Measurements from ENCODE around the gene EBF3. TPM values are rescaled to one million over a fixed set of nuclear protein-coding genes. Genes with fewer than 3 reads are reported as not detected.

The EBF3 gene
- total and polyA plus RNA-seq, 2 experiments from 2014 or later, result 0.22 to 0.77 TPM

DNA sequence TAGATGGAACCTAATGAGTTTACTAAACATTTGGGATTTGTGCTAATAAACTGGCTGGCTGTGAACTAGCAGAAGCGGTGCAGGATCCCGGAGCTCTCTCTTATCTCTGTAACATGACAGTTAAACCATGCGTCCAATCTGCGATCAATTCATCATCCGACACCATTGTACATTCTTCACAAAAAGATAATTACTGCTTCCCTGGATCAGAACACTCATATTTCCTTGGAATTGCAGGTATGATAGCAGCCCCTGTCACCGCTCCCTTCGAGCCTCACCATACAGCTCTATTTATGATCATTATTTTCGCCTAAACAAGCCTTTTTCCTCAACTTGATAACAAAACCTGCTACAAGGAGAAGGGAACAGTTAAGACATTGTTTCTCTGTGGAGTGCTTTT, 18.5 kb downstream of the EBF3 start:
- H3K9me3 ChIP-seq (ENCODE audit: low read depth), result no peaks in the 10 kb centered on the region
- H2AFZ ChIP-seq, result no peak overlapping the region
- no peak overlapping the region for H3K4me3 ChIP-seq
- H3K9me2 ChIP-seq (replicated peaks; ENCODE audit: insufficient read depth), result no peaks in the 10 kb centered on the region
- peak overlapping the region; percentile 51 for H3K27ac ChIP-seq
- 88% methylated on average over 8 of the region's 8 CpGs for WGBS (ENCODE audit: low lambda C conversion rate, missing lambda C conversion rate)
- H3K27me3 ChIP-seq, result no peaks in the 10 kb centered on the region
- no peaks in the 10 kb centered on the region for H4K20me1 ChIP-seq (ENCODE audit: insufficient read depth, poor library complexity, severe bottlenecking)
- TF ChIP-seq EZH2 (IDR thresholded peaks at IDR 0.05; ENCODE audit: borderline replicate concordance) (no peak), EZH2phosphoT487 (IDR thresholded peaks at IDR 0.05; ENCODE audit: low read depth, severe bottlenecking, unreplicated experiment) (no peak), CTCF (IDR thresholded peaks at IDR 0.05; ENCODE audit: poor library complexity) (no peak)
- no peak overlapping the region for H3K4me2 ChIP-seq
- H3K79me2 ChIP-seq, result no peaks in the 10 kb centered on the region
- H3K4me1 ChIP-seq (ENCODE audit: insufficient read depth), result no peaks in the 10 kb centered on the region
- no peak for DNase-seq (ENCODE audit: low spot score)
- no peaks in the 10 kb centered on the region for H3K36me3 ChIP-seq (replicated peaks; ENCODE audit: insufficient read depth, low read depth)

- Histone ChIP-seq H4K20me1 (ENCODE audit: insufficient read depth, poor library complexity, severe bottlenecking) (no peaks in the 10 kb centered on the region), H3K27me3 (no peaks in the 10 kb centered on the region), H3K79me2 (no peaks in the 10 kb centered on the region), H3K36me3 (replicated peaks; ENCODE audit: insufficient read depth, low read depth) (no peaks in the 10 kb centered on the region), H3K9me3 (ENCODE audit: low read depth) (no peaks in the 10 kb centered on the region), H3K4me2 (no peak overlapping the region), H3K4me3 (no peak overlapping the region), H2AFZ (no peak overlapping the region), H3K9me2 (replicated peaks; ENCODE audit: insufficient read depth) (no peaks in the 10 kb centered on the region), H3K4me1 (ENCODE audit: insufficient read depth) (no peaks in the 10 kb centered on the region), H3K27ac (peak overlapping the region; percentile 51)
- DNase-seq (ENCODE audit: low spot score), result no peak
- no peak for TF ChIP-seq CTCF (IDR thresholded peaks at IDR 0.05; ENCODE audit: poor library complexity)
- 86% methylated on average over 5 of the region's 6 CpGs for WGBS (ENCODE audit: low lambda C conversion rate, missing lambda C conversion rate)
Observed at GRCh38 chr10:129945064-129945463, 19.0 kb downstream of the EBF3 start.

GRCh38 chr10:129944456-129944855, 19.6 kb downstream of the EBF3 start:
- no peaks in the 10 kb centered on the region for H3K4me1 ChIP-seq (ENCODE audit: insufficient read depth)
- no peak overlapping the region for H3K4me2 ChIP-seq
- no peak overlapping the region for H3K4me3 ChIP-seq
- H3K36me3 ChIP-seq (replicated peaks; ENCODE audit: insufficient read depth, low read depth), result no peaks in the 10 kb centered on the region
- H3K9me2 ChIP-seq (replicated peaks; ENCODE audit: insufficient read depth), result no peaks in the 10 kb centered on the region
- H4K20me1 ChIP-seq (ENCODE audit: insufficient read depth, poor library complexity, severe bottlenecking), result no peaks in the 10 kb centered on the region
- no peak overlapping the region for H3K27ac ChIP-seq
- H3K27me3 ChIP-seq, result no peaks in the 10 kb centered on the region
- no peak for TF ChIP-seq EZH2 (IDR thresholded peaks at IDR 0.05; ENCODE audit: borderline replicate concordance)
- no peak for TF ChIP-seq EZH2phosphoT487 (IDR thresholded peaks at IDR 0.05; ENCODE audit: low read depth, severe bottlenecking, unreplicated experiment)
- TF ChIP-seq CTCF (IDR thresholded peaks at IDR 0.05; ENCODE audit: poor library complexity), result no peak
- 87% methylated on average over 8 of the region's 8 CpGs for WGBS (ENCODE audit: low lambda C conversion rate, missing lambda C conversion rate)
- H2AFZ ChIP-seq, result no peak overlapping the region
- no peaks in the 10 kb centered on the region for H3K9me3 ChIP-seq (ENCODE audit: low read depth)
- no peaks in the 10 kb centered on the region for H3K79me2 ChIP-seq
- no peak for DNase-seq (ENCODE audit: low spot score)
